Nephron progenitor cell (in vitro differentiated cells): ENCODE results near the gene LKAAEAR1.

ENCODE experiments used
- DNase-seq: peaks from one replicate; pipeline ENCODE4 v3.0.0; 2021
- H3K27ac Mint-ChIP-seq: 2 replicates; pipeline ENCODE4 v1.8.0; 2021; ENCODE audit warnings: mild to moderate bottlenecking, moderate library complexity, mixed read lengths
- H3K27me3 Mint-ChIP-seq: 2 replicates; pipeline ENCODE4 v1.8.0; 2021; ENCODE audit warnings: mild to moderate bottlenecking, low read depth, mixed read lengths; ENCODE audit not compliant: poor library complexity
- H3K36me3 Mint-ChIP-seq: 2 replicates; pipeline ENCODE4 v1.8.0; 2021; ENCODE audit warnings: low read depth, mixed read lengths
- H3K4me1 Mint-ChIP-seq: 2 replicates; pipeline ENCODE4 v1.8.0; 2021; ENCODE audit warnings: mixed read lengths
- H3K4me3 Mint-ChIP-seq: 2 replicates; pipeline ENCODE4 v1.8.0; 2021; ENCODE audit warnings: mild to moderate bottlenecking, moderate library complexity, mixed read lengths
- H3K9me3 Mint-ChIP-seq: 2 replicates; pipeline ENCODE4 v1.8.0; 2021; ENCODE audit warnings: mild to moderate bottlenecking, moderate library complexity, mixed read lengths
- CTCF ChIP-seq: fragments of 200-600 bp; sonication (generic); IDR thresholded peaks from 2 replicates; pipeline ENCODE4 v1.5.0; 2021; ENCODE audit warnings: antibody characterized with exemption

LKAAEAR1 gene

GRCh38 chr20:64036346-64037198, 47.6 kb downstream of the LKAAEAR1 start:
- peaks cover 45% of the 10 kb centered on the region for H3K4me1 Mint-ChIP-seq
- no peak for TF ChIP-seq CTCF
- H3K4me3 Mint-ChIP-seq, result no peak overlapping the region
- DNase-seq, result no peak
- peaks cover 53% of the 10 kb centered on the region for H3K27me3 Mint-ChIP-seq
- no peaks in the 10 kb centered on the region for H3K9me3 Mint-ChIP-seq
- no peak overlapping the region for H3K27ac Mint-ChIP-seq
- peaks cover 15% of the 10 kb centered on the region for H3K36me3 Mint-ChIP-seq

DNA sequence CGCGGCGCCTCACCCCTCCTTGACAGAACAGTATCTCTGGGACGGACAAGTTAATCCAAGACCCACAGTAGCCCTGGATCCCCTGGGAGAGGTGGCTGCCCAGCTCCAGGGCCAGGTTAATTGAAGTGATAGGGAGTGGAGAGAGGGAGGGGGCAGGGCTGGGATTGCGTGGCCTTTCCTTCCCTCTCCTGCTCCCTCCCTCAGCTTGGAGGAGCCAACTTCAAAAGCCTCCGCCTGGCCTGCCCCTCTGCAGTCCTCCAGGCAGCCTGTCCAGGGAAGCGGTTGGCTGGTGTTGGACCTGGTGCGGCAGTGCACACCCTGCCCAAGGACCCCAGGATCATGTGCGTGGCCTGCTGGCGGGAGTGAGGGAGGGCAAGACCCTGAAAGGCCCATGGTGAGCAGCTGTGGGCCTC, 48.3 kb downstream of the LKAAEAR1 start, which contains the start of gene C20orf204:
Gene C20orf204 (plus strand): TSS at position 250 of the 413 bp plus-strand sequence. CDS start 142 bp downstream, at position 392.
- no peak for DNase-seq
- peak within 1 kb of the TSS; percentile 40 for H3K4me3 Mint-ChIP-seq
- H3K4me1 Mint-ChIP-seq, result peaks cover 45% of the 10 kb centered on the region
- H3K36me3 Mint-ChIP-seq, result peaks cover 22% of the 10 kb centered on the region
- H3K27me3 Mint-ChIP-seq, result peaks cover 46% of the 10 kb centered on the region
- no peak for TF ChIP-seq CTCF
- no peak within 1 kb of the TSS for H3K27ac Mint-ChIP-seq
- H3K9me3 Mint-ChIP-seq, result no peaks in the 10 kb centered on the region

- Mint-ChIP-seq H3K36me3 (peaks cover 28% of the 10 kb centered on the region), H3K4me1 (peaks cover 45% of the 10 kb centered on the region), H3K4me3 (no peak overlapping the region), H3K27ac (no peak overlapping the region), H3K9me3 (no peaks in the 10 kb centered on the region), H3K27me3 (peaks cover 40% of the 10 kb centered on the region)
- DNase-seq, result no peak
- TF ChIP-seq CTCF, result no peak
Measured at GRCh38 chr20:64035066-64035932, 48.9 kb downstream of the LKAAEAR1 start.

DNA sequence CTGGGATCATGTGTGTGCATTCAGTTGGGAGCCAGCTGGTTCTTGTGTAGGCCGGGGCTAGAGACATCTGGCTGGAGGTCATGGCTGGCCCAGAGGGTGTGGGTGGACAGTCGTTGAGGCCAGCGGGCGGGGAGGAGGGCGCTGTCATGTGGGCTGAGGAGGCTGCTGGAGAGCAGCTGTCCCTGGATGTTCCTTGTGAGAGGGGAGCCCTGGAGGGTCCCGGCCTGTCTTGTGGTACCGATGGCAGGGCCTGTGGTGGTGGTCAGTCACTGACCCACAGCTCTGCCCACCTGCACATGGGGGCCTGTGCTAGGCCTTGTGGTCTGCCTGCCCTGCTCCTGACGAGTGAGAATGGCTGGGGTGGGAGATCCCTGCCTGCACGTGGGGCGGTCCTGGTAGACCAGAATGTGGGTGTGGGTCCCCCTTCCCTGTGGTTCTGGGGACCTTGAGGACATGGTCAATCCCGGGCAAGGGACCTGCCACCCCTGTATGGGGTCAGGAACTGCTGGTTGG, 50.2 kb downstream of the LKAAEAR1 start:
- peaks cover 27% of the 10 kb centered on the region for H3K27me3 Mint-ChIP-seq
- no peaks in the 10 kb centered on the region for H3K9me3 Mint-ChIP-seq
- H3K27ac Mint-ChIP-seq, result no peak overlapping the region
- H3K4me3 Mint-ChIP-seq, result no peak overlapping the region
- peaks cover 37% of the 10 kb centered on the region for H3K36me3 Mint-ChIP-seq
- no peak for TF ChIP-seq CTCF
- peaks cover 36% of the 10 kb centered on the region for H3K4me1 Mint-ChIP-seq
- DNase-seq, result no peak
